HG03280 (cell line): ENCODE measurements around the gene IL6R.
"Not testable (repeated sequence)": the region's sequence is repeated elsewhere in the genome, so short reads cannot be mapped to it uniquely, and the experiment has no call there.

Experiments used
- ATAC-seq: cut with Tn5 transposase; IDR thresholded peaks from one replicate; pipeline ENCODE4 v1.9.1; 2021; ENCODE audit warnings: mild to moderate bottlenecking, moderate library complexity; ENCODE audit not compliant: unreplicated experiment

IL6R gene

DNA sequence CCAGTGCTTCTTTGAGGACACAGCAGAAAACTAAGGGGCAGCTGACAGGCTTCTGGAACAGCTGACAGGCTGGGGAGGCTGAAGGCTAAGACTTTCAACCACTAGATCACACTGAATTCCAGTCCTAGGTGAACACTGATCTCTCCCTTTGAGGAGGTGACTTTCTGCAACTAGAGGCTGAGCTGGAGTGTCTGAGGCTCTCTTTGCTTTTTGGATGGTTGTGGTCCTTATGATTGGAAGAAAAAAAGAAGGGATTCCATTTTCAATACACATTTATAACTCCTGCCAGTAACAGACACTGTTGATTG, 1.4 kb downstream of the IL6R start:
- no peak for ATAC-seq

DNA sequence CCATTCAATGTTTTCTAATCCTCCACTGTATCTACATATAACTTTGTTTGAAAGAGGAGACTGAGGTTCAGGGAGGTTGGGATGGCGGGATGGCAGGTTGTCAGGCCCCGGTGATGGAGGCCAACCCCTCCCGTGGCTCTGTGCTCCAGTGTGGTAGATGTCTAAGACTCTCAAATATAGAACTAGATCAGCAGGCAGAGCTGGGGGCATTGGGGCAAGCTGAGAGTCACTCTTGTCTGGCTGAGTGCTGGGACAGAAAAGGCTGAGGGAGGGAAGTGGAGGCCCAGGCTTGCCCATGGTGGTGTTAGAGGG, 1.7 kb downstream of the IL6R start:
- ATAC-seq, result no peak

DNA sequence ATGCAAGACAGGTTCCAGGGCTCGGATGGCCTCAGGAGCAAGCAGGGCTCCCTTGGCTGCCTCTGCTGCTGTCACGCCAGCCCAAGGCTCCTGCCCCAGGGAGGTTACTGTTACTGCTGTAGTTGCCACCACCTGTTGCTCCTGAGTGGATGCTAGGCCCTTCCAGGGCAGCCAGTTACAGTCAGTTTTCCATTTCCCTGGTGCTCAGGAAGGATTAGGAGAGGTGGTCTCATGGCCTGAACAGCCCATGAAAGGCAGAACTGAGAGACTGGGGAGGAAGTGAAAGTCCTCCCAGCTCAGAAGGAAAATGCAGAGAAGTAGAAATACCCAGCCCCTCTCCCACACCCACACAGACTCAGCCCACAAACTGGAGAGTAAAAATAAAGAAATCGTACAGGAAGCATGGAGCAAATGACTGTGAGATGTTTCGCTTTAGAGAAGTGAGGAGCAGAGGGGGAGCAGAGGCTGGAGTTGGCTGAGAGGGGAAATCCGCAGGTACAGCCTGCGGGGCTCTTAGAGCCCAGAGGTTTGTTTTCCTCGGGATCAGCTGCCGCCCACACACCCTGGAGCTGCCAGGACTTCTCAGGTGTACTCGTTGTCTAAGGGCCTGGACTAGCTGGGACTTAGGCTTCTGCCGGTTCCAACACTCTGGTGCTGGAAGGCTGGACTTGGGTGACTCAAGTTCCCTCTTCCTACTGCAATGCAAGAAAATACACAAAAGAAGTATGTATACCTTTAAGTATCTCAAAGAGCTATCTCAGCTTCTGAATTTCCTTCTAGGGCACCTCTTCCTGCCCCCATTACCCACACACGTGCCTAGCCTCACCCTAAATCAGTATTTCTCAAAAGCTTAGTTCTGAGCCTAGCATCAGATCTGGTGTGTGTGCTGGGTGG, 2.3 kb downstream of the IL6R start:
- no peak for ATAC-seq

DNA sequence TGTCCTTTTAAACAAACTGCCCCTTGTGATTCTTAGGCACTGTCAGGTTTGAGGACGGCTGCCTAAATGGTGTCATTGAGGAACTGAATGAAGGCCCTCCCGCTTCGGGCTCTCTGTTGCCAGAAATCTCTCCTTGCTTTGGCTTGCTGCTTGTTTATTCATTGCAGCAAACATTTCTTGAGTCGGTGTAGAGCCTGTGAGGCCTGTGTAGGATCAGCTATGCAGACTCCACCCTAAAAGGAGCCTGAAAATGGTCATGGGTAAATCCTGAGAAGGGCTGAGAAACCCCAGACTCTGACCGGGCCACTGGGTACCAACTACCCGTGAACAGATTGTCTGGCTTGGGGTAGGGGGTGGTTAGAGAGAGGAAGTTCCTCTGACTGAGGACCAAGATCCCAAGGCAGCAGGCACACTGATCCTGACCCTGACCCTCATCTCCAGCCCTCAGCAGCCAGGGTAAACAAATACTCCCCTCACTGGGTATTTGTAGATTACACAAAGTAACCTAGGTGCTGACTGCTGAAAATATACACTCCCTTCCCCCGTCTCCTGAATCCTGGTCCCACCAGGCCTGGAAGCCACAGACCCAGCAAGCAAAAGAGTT, 3.1 kb downstream of the IL6R start:
- no peak for ATAC-seq

DNA sequence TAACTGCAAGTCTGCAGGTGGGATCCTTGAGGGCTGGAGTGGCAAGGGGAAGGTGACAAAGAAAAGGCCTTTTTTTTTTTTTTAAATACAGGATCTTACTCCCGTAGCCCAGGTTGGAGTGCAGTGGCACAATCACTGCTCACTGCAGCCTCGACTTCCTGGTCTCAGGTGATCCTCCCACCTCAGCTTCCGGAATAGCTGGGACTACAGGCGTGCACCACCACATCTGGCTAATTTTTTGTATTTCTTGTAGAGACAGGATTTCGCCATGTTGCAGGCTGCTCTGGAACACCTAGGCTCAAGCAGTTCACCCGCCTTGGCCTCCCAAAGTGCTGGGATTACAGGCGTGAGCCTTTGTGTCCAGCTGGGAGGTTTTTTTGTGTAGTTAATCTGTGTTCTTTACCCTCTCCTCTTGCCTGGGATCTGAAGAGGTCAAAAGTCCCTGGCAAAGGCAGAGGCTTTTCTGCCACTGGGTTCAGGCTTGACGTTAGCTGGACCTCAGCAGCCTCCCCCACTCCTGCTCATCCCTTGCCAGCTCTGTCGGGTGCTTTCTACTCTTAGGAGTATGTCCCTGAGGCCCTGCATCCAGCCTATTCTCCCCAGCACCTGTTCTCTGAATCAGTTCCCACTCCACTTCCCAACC, 5.2 kb downstream of the IL6R start:
- ATAC-seq, result no peak

DNA sequence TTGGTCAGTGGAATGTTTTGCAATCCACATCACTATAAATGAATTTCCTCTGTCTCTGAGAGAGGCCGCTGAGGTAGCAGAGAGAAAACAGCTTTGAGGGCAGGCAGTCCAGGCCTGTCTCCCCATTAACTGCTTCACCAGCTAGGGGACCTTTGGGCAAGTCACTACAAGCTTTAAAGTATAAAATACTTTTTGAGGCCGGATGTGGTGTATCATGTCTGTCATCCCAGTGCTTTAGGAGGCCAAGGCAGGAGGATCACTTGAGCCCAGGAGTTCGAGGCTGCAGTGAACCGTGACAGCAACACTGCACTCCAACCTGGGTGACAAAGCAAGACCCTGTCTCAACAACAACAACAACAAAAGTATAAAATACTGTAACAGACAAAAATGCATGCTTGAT, 6.4 kb downstream of the IL6R start:
- ATAC-seq, result no peak

DNA sequence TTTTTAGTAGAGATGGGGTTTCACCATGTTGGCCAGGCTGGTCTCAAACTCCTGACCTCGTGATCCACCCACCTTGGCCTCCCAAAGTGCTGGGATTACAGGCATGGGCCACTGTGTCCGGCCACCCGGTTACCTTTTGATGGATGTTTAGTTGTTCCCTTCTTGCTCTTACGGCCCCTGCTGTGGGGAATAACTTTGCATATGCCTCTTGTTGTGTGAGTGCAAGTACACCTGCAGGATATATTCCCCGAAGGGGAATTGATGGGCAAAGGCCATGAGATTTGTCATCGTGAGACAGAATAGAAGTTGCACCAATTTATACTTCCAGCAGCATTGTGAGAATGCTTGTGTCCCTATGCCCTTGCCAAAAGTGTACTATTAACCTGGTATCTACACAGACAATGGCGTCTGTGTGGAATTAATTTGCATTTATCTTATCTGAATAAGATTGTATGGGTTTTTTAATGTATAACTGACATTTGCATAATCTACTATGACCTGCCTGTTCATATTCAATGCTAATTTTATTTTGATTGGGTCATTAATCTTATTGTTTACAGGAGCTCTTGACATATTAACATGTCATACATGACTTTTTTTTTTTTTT, 8.1 kb downstream of the IL6R start:
- ATAC-seq, result no peak

DNA sequence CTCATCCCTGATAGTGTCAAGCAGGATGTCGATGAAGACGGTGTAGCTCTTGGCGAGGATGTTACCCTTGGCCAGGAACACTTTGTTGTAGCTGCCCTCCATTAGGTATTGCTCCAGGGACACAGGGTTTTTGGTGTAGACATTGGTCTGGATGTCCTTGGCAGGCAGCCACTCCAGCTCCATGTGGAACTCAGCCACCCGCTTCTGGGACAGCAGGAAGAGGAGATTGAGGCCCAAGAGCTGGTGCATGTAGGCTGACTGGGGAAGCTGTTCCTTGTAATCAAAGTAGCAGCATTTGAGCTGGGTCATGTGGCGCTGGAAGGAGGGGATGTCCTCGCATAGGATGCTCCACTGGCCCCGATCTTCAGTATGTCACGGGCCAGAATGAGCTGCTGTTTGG, 9.5 kb downstream of the IL6R start:
- ATAC-seq, result no peak

DNA sequence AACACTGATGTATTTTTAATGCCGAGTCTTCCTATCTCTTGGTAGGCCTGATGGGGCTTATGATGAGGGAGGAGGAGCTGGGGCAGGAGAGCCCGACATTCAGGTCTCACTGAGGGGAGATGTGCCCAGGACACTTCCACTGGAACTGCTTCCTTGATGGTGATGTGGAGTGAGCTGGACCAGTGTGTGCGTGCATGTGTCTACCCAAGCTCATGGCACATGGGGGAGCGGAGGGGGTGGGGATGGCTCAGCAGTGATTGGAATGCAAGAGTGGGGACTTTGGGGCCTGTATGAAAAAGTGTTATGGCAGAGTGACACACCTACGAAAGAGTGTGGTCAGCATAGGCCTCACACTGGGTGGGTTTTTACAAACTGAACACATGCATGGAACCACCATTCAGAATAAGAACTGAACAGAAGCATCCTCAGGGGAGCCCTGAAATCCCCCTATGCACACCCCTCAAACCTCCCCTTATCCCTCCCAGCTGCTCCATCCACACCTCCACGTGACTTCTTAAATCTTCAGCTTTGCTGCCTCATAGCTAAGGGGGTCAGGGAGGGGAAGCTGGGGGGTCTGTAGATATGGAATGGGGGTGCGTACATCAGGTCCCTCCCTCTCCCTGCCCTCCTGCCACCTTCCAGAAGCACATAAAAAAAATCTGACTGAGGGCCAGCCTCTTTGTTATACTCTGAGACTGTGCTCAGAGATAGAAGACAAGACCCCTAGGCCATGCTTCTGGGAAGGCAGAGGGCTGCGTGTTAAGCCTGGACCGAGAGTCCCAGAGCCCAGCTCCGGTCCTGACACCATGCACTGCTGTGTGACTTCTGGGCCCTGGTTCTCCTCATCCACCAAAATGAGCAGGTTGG, 11.6 kb downstream of the IL6R start:
- no peak for ATAC-seq

DNA sequence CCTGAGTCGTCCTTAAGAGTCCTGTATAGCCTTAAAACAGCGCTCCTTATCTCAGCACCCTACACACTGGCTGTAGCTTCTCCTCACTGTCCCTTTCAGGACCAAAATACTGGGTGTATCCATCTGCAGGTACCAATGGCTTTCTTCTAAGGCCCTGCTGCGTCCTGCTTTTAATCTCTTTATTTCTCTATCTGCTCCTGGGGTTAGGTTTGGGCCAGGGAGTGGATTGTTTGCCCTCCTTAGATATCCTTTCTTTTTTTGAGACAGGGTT, 12.1 kb downstream of the IL6R start:
- no peak for ATAC-seq

DNA sequence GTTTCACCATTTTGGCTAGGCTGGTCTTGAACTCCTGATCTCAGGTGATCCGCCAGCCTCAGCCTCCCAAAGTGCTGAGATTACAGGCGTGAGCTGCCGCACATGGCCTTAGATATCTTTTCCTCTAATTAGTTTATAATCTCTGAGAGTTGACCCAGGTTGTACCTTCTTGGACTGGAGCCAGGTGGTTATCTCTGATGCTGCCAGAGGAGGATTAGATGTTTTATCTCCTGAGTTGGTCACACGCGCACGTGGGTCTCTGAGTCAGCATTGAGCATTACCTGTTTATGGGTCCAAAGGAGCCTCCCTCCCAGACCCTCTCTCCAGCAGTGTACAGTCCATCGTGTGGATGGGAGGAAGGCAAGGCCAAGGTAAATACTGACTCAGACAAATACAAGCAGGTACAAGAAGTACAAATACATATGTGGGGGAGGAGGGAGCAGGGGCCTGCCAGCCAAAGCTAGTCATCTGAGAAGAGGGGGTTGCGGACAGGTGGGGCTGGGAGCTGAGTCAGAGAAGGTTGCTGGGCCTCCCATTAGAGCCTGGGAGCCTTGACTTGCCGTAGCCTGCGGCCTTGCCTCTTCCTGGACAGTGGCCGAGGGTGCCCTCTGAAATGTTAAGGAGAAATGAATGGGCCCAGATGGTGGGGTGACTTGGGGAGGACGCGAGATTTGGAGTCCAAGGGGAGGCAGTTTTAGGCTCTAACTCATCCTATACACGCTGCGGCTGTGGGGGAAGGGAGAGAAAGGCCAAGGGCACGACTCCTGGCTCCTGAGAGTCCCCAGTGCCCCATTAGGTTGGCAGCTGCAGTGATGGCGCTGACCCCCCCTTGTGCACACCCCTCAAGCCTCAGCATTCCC, 13.1 kb downstream of the IL6R start:
- no peak for ATAC-seq

DNA sequence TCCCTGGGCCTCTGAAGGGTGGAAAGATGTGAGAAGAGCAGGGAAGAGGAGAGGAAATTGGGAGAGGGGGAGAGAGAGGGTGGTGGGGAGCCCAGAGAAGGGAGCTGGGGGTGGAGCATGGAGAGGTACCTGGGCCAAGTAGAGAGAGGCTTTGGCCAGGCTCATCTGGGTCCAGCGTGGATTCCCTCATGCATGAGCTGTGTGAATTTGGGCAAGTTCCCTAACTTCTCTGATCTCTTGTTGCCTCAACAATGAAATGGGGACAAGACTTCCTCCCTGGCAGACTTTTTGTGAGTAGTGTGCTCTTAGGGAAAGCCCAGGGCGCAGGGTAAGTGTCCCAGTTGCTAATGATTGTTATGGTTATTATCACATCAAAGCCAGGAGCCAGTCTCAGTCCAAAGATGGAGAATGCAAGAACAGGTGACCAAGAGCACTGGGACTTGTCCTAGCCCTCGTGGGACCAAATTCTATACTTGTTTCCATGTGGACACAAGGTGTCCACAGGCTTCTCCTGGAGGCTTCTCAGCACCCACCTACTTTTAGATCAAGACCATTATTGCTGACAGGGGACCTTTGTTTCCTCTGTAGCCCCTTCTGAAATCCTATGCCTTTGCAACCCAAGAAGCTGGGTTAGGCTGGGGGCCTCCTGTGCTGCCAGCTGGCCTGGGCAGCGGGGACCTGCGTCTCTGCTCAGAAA, 13.9 kb downstream of the IL6R start:
- no peak for ATAC-seq

DNA sequence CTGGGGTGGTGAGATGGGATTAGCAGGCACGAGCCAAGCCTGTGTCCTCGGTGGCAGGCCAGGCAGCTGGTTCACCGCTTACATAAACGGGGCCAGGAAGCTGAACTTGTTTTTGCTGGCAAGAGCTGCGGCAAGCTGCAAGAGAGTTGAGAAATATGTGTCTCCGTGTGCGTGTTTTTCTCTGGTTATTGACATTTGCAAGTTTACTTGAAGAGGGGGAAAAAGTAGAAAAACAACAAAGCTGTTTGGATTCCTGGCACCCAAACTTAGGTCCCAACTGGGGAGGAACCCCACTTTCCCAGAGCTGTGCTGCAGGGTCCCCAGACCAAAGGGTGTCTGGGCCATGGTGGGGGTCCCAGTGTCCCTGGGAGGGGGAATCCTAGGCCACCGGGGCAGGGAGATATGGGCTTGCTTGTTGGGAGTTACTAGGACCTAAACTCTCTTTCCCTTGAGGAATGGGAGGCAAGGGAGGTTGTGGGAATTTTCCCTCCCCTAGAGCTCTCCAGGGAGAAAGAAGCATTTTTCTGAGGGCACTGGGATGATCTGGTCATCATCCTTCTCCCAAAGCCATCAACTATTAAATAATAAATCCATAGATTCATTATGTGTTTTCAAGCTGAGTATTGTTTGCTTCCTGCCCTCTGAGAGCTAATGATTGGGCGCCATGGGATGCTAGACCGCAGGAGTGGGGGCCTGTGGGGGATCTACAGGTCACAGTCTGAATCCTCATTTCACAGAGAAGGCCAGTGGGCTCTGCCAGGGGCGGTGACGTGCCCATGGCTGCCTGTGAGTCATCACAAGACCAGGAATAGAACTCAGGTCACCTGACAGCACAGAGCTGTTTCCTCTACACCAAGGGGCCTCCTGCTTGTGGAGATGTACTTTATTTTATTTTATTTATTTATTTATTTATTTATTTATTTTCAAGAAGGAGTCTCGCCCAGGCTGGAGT, 14.8 kb downstream of the IL6R start:
- ATAC-seq, result no peak

DNA sequence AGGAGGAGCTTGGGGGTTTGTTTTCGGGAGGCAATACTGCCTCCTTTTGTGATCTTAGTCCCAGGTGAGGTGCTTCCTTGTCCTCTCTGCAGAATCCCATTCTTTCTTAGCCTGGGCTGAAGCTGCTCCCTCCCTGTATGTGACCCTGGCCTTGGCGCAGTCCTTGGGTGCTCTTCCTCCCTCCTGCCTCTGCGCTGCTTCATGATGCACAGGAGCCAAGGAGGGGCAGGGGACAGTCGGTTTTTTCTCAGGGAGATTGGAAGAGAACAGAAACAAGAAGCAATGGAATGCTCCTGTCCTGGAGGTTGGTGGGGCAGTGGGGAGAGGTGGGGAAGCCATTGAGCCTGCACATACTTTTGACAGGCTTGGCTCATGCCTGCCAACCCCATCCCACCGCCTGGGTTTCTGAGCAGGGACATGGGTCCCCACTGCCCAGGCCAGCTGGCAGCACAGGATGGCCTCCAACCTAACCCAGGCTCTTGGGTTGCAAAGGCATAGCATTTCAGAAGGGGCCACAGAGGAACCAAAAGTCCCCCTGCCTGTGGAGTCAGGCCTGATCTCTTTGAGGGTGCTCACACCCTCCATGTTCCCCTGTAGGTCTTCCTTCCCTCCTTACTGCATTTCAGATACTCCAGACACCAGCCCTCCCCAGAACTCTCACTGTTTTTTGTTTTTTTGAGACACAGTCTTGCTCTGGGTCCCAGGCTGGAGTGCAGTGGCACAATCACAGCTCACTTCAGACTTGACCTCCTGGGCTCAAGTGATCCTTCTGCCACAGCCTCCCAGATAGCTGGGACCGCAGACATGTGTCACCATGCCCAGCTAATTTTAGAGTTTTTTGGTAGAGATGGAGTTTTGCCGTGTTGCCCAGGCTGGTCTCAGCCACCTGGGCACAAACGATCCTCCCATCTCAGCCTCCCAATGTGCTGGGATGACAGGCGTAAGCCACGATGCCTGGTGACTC, 16.1 kb downstream of the IL6R start:
- ATAC-seq, result no peak

DNA sequence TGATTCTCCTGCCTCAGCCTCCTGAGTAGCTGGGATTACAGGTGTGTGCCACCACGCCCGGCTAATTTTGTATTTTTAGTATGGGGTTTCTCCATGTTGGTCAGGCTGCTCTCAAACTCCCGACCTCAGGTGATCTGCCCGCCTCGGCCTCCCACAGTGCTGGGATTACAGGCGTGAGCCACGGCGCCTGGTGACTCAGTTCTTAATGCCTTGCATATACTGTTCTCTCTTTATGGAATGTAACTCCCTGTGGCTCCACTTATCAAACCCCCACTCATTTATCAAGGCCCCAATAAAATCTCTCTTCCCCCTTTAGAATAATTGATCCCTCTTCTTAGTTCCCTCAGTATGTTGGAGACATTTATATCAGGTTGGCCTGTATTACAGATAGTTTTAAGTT, 16.9 kb downstream of the IL6R start:
- not testable (repeated sequence) for ATAC-seq

DNA sequence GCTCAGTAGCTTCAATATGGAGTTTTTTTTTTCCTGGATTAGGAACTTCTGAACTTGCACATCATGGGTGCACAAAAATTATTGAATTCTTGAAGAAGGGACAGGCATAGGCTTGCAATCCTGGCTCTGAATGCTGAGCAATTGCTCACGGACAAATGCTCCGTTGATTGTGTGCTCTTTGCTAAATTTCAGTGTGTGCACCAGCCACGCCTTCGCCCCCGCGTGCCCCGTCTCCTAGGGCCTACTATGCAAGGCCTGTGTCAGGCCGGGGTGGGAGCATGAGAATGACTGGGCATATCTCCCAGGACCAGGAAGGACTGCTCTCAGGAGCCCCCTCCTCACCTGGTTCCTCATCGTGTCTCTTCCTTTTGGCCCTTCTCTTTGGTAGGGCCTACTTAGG, 17.4 kb downstream of the IL6R start:
- ATAC-seq, result no peak

DNA sequence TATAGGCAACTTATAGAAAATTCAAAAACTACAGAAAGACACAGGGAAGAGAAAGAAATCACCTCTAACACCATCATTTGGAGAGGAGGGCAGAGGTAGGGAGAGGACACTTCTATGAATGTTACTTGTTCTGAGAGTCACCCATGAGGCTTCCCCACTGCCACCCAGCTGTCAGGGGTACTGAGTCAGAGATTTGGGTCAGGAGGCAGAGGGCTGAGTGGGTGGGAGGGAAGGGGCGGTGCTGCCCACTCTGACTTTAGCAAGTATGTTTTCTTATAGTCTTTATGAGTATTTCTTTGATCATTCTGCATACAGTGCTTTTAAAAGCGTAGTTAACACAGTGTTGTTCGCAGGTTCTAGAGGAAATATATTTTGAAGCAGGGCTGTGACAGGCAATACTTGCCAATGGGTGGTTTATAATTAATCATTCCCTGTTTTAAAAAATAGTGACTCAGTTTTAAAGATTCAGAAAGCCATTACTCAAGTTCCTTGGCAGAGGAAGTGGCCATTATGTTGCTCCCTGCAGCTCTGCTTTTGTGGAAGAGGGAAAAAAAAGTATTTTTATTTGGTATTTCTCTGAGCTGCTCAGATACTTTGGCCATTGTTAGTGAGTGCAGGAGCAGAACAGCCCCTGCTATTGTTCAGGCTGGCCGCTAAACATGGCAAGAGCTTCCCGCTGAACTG, 18.3 kb downstream of the IL6R start:
- no peak for ATAC-seq
